SK-N-SH (cell line): ENCODE measurements around the gene ANXA1. TPM values are rescaled to one million over a fixed set of nuclear protein-coding genes. Genes with fewer than 3 reads are reported as not detected.
A peak's percentile ranks its signal among the peaks of the same experiment; 100 is the strongest.

Experiments used
- CTCF ChIA-PET: fragments of 300-600, 350-600 bp; formaldehyde crosslinking; extraction: SDS; loops from one replicate; lab custom pipeline; 2021; lab: Yijun Ruan, JAX
- POLR2A ChIA-PET: fragments of 350-600 bp; sonication (Branson Sonifier 250); formaldehyde crosslinking; extraction: SDS; loops from one replicate; lab custom pipeline; 2020; ENCODE audit warnings: antibody characterized with exemption, inconsistent platforms; lab: Yijun Ruan, JAX
- DNase-seq: peaks from one replicate; pipeline ENCODE4 v3.0.0; 2012
- H2AFZ ChIP-seq: fragments of 200-600 bp; sonication (generic); 2 replicates; pipeline ENCODE4 v1.8.1; 2016; ENCODE audit warnings: antibody characterized with exemption, mild to moderate bottlenecking, low read depth
- H3F3A ChIP-seq: fragments of 200-600 bp; sonication (generic); replicated peaks from 2 replicates; pipeline ENCODE3; 2016; ENCODE audit warnings: antibody characterized with exemption, mild to moderate bottlenecking; ENCODE audit not compliant: insufficient read depth
- H3K27ac ChIP-seq, 2 experiments: fragments of 200-500 bp in 1 of 2; fragments of 200-600 bp in 1 of 2; sonication (Bioruptor generic) in 1 of 2; sonication (generic), shearing (Covaris generic) in 1 of 2; 2 replicates each; pipeline versions ENCODE4 v1.5.1 to v1.6.1; 2014 to 2016; ENCODE audit warnings: low read depth in 2 of 2, inconsistent platforms in 1 of 2, low read length in 1 of 2, mild to moderate bottlenecking in 1 of 2, mixed read lengths in 1 of 2
- H3K27me3 ChIP-seq: fragments of 200-600 bp; sonication (generic), shearing (Covaris generic); 2 replicates; pipeline ENCODE4 v1.6.1; 2016; ENCODE audit warnings: mixed run types; ENCODE audit not compliant: insufficient read depth
- H3K36me3 ChIP-seq, 2 experiments: fragments of 200-500 bp in 1 of 2; fragments of 200-600 bp in 1 of 2; sonication (Bioruptor generic) in 1 of 2; sonication (generic) in 1 of 2; replicated peaks in 1 of 2; 2 replicates each; pipeline versions ENCODE3 to v1.5.1; 2014 to 2016; ENCODE audit warnings: low read length in 1 of 2, mild to moderate bottlenecking in 1 of 2; ENCODE audit not compliant: insufficient read depth in 2 of 2, control insufficient read depth in 1 of 2
- H3K4me1 ChIP-seq, 2 experiments: fragments of 200-500 bp in 1 of 2; fragments of 200-600 bp in 1 of 2; sonication (Bioruptor generic) in 1 of 2; sonication (generic), shearing (Covaris generic) in 1 of 2; 2 replicates each; pipeline versions ENCODE4 v1.5.1 to v1.6.1; 2014 to 2016; ENCODE audit warnings: low read depth in 1 of 2, low read length in 1 of 2, mixed run types in 1 of 2; ENCODE audit not compliant: insufficient read depth in 2 of 2, control insufficient read depth in 1 of 2
- H3K4me2 ChIP-seq: fragments of 200-600 bp; sonication (generic), shearing (Covaris generic); 2 replicates; pipeline ENCODE4 v1.6.1; 2017; ENCODE audit warnings: mixed run types
- H3K4me3 ChIP-seq, 2 experiments: fragments of 200-500 bp in 1 of 2; fragments of 200-600 bp in 1 of 2; sonication (Bioruptor generic) in 1 of 2; sonication (generic), shearing (Covaris generic) in 1 of 2; 2 replicates each; pipeline versions ENCODE4 v1.5.1 to v1.8.1; 2014 to 2016; ENCODE audit warnings: low read depth in 2 of 2, inconsistent platforms in 1 of 2, low read length in 1 of 2, mild to moderate bottlenecking in 1 of 2, mixed read lengths in 1 of 2, moderate library complexity in 1 of 2
- H3K79me2 ChIP-seq: fragments of 200-600 bp; sonication (generic); 2 replicates; pipeline ENCODE4 v1.8.1; 2017; ENCODE audit warnings: mild to moderate bottlenecking; ENCODE audit not compliant: insufficient read depth
- H3K9ac ChIP-seq: fragments of 200-600 bp; sonication (generic); 2 replicates; pipeline ENCODE4 v1.6.1; 2017; ENCODE audit warnings: mixed run types
- H3K9me2 ChIP-seq: fragments of 200-600 bp; sonication (generic); 2 replicates; pipeline ENCODE4 v1.6.1; 2017; ENCODE audit warnings: mixed run types
- H3K9me3 ChIP-seq: fragments of 200-600 bp; sonication (generic); 2 replicates; pipeline ENCODE4 v1.6.1; 2017; ENCODE audit warnings: mixed run types, mild to moderate bottlenecking, moderate library complexity
- H4K20me1 ChIP-seq: fragments of 200-600 bp; sonication (generic); 2 replicates; pipeline ENCODE4 v1.6.1; 2017; ENCODE audit warnings: mild to moderate bottlenecking, mixed run types; ENCODE audit not compliant: insufficient read depth
- CHD2 ChIP-seq: fragments of 150-350 bp; IDR thresholded peaks from 2 replicates; pipeline ENCODE4 v1.6.1; 2018; ENCODE audit warnings: low read length; ENCODE audit not compliant: partially characterized antibody
- ELF1 ChIP-seq: IDR thresholded peaks from 2 replicates; pipeline ENCODE4 v1.4.0; 2012
- EP300 ChIP-seq, 2 experiments: IDR thresholded peaks; 2 replicates each; pipeline versions ENCODE4 v1.4.0 to v1.6.1; 2012; ENCODE audit warnings: borderline replicate concordance in 1 of 2, low read depth in 1 of 2, low read length in 1 of 2
- EZH2phosphoT487 ChIP-seq: fragments of 200-600 bp; sonication (generic); IDR thresholded peaks from 2 replicates; pipeline ENCODE4 v1.6.1; 2017; ENCODE audit warnings: low read depth, mixed run types, mild to moderate bottlenecking, antibody characterized with exemption, moderate library complexity, borderline replicate concordance
- FOXJ3 ChIP-seq: sonication (generic); formaldehyde crosslinking; IDR thresholded peaks from 2 replicates; pipeline ENCODE4 v1.5.1; 2020; ENCODE audit warnings: mild to moderate bottlenecking, missing genetic modification reagents
- FOXM1 ChIP-seq: IDR thresholded peaks from 2 replicates; pipeline ENCODE4 v1.4.0; 2012; ENCODE audit warnings: low read depth, mild to moderate bottlenecking
- GATA2 ChIP-seq: sonication (generic); formaldehyde crosslinking; IDR thresholded peaks from 2 replicates; pipeline ENCODE4 v1.5.0; 2020; ENCODE audit warnings: mild to moderate bottlenecking, missing genetic modification reagents
- MAX ChIP-seq: IDR thresholded peaks from 2 replicates; pipeline ENCODE4 v1.4.0; 2012; ENCODE audit warnings: low read depth
- MEF2A ChIP-seq: IDR thresholded peaks from 2 replicates; pipeline ENCODE4 v1.4.0; 2012; ENCODE audit warnings: low read depth, borderline replicate concordance
- MXI1 ChIP-seq: IDR thresholded peaks from 2 replicates; pipeline ENCODE4 v1.6.1; 2012; ENCODE audit warnings: mild to moderate bottlenecking, low read depth, low read length, improper control_type of control experiment
- NFIC ChIP-seq: IDR thresholded peaks from 2 replicates; pipeline ENCODE4 v1.4.0; 2012; ENCODE audit warnings: borderline replicate concordance
- PBX3 ChIP-seq: IDR thresholded peaks from 2 replicates; pipeline ENCODE4; 2012
- RAD21 ChIP-seq: IDR thresholded peaks from 2 replicates; pipeline ENCODE4 v1.6.1; 2012; ENCODE audit warnings: mild to moderate bottlenecking, low read length
- RCOR1 ChIP-seq: fragments of 150-350 bp; IDR thresholded peaks from 2 replicates; pipeline ENCODE4 v1.6.1; 2017; ENCODE audit warnings: antibody characterized with exemption, low read length
- RFX5 ChIP-seq: IDR thresholded peaks from 2 replicates; pipeline ENCODE4 v1.6.1; 2012; ENCODE audit warnings: mild to moderate bottlenecking, improper control_type of control experiment, low read length
- SIN3A ChIP-seq: IDR thresholded peaks from 2 replicates; pipeline ENCODE4 v1.6.1; 2012; ENCODE audit warnings: low read depth, mild to moderate bottlenecking, low read length, moderate library complexity, borderline replicate concordance
- TAF1 ChIP-seq: IDR thresholded peaks from 2 replicates; pipeline ENCODE4 v1.6.1; 2012; ENCODE audit warnings: low read depth, mild to moderate bottlenecking, low read length, moderate library complexity, borderline replicate concordance
- TCF12 ChIP-seq: IDR thresholded peaks from 2 replicates; pipeline ENCODE4 v1.4.0; 2012
- USF1 ChIP-seq: IDR thresholded peaks from 2 replicates; pipeline ENCODE4 v1.4.0; 2012; ENCODE audit warnings: low read depth, borderline replicate concordance
- YY1 ChIP-seq: IDR thresholded peaks from 2 replicates; pipeline ENCODE4 v1.4.0; 2012; ENCODE audit warnings: low read depth, mild to moderate bottlenecking
- WGBS: methylation state at CpG from one replicate; pipeline ENCODE4 v1.1.6; 2017; ENCODE audit warnings: low lambda C conversion rate; 5-methylcytosine and 5-hydroxymethylcytosine counted together
- polyA plus RNA-seq, 3 experiments: library from polyadenylated mRNA; depleted of rRNA; stranded (reverse); fragments of >200 nt; gene quantifications; 2 replicates each; pipeline ENCODE4 v1.2.3, GENCODE V29; 2012
- TF ChIP-seq, protein P1 (sequence below): fragments of 200-600 bp; sonication (generic); IDR thresholded peaks from 2 replicates; pipeline ENCODE4 v1.6.1; 2017; ENCODE audit warnings: antibody characterized with exemption, mild to moderate bottlenecking, moderate library complexity

The ANXA1 gene
- polyA plus RNA-seq, 1 of the 3 experiments (the other 2 are of a cell fraction) = 443 TPM

GRCh38 chr9:73133022-73133651 lies 18.5 kb upstream of the ANXA1 start:
- DNase-seq = no peak

GRCh38 chr9:73133921-73134407 lies 17.7 kb upstream of the ANXA1 start:
- 0 out of 2 replicates have a peak overlapping the region, but pooled peaks have one; percentile 6 for H3K4me2 ChIP-seq
- ChIA-PET CTCF (interaction anchor here (1.4 kb wide), 1 partner anchor 111 kb away, joined by 4 read pairs; no protein-coding TSS in a partner anchor), POLR2A (no interaction called here)
- no peaks in the 10 kb centered on the region for H3K36me3 ChIP-seq
- H2AFZ ChIP-seq = peak overlapping the region; percentile 32; the same call in 1 of the 2 replicates
- H3K79me2 ChIP-seq = no peaks in the 10 kb centered on the region
- H3K27me3 ChIP-seq = no peaks in the 10 kb centered on the region
- no peaks in the 10 kb centered on the region for H3K9me2 ChIP-seq
- no peak for DNase-seq
- peaks cover 37% of the 10 kb centered on the region for H3F3A ChIP-seq
- no peaks in the 10 kb centered on the region for H3K9me3 ChIP-seq
- H3K4me1 ChIP-seq = peaks cover 0 to 33% of the 10 kb centered on the region in 2 experiments; a peak in 3 of 4 replicates
- no peaks in the 10 kb centered on the region for H4K20me1 ChIP-seq
- WGBS = 45% methylated on average over 2 of the region's 2 CpGs
- H3K9ac ChIP-seq = no peak overlapping the region
- H3K4me3 ChIP-seq = no peak overlapping the region
- peak overlapping the region in 1 of 2 experiments; percentile 94; a peak in 1 of 4 replicates for H3K27ac ChIP-seq
- TF ChIP-seq FOXM1 (no peak), EZH2phosphoT487 (no peak), RFX5 (no peak), ELF1 (no peak), TCF12 (no peak), MAX (no peak), CHD2 (no peak), GATA2 (CRISPR knock-in tag) (no peak), USF1 (no peak), TAF1 (no peak), RCOR1 (no peak), MEF2A (no peak), YY1 (no peak), SIN3A (no peak), MXI1 (no peak), PBX3 (no peak), NFIC (no peak)

More at GRCh38 chr9:73133022-73133651, 18.5 kb upstream of the ANXA1 start:
- TF ChIP-seq SIN3A (no peak), CHD2 (no peak), EP300 (IDR thresholded peaks at IDR 0.05; ENCODE audit: borderline replicate concordance in 1 of 2, low read depth in 1 of 2, low read length in 1 of 2) (no peak), FOXJ3 (CRISPR knock-in tag) (no peak), RAD21 (no peak), MEF2A (no peak), TAF1 (no peak), RCOR1 (no peak)
- TF ChIP-seq, protein P1, sequence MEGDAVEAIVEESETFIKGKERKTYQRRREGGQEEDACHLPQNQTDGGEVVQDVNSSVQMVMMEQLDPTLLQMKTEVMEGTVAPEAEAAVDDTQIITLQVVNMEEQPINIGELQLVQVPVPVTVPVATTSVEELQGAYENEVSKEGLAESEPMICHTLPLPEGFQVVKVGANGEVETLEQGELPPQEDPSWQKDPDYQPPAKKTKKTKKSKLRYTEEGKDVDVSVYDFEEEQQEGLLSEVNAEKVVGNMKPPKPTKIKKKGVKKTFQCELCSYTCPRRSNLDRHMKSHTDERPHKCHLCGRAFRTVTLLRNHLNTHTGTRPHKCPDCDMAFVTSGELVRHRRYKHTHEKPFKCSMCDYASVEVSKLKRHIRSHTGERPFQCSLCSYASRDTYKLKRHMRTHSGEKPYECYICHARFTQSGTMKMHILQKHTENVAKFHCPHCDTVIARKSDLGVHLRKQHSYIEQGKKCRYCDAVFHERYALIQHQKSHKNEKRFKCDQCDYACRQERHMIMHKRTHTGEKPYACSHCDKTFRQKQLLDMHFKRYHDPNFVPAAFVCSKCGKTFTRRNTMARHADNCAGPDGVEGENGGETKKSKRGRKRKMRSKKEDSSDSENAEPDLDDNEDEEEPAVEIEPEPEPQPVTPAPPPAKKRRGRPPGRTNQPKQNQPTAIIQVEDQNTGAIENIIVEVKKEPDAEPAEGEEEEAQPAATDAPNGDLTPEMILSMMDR = no peak
- Histone ChIP-seq H3K9me2 (no peaks in the 10 kb centered on the region), H3K27ac (peak overlapping the region; percentile 93 to 94), H3K79me2 (no peaks in the 10 kb centered on the region), H3K4me1 (peaks cover 0 to 32% of the 10 kb centered on the region in 2 experiments; a peak in 3 of 4 replicates), H3K4me3 (peak overlapping the region; percentile 50 to 54; a peak in 2 of 4 replicates), H3K36me3 (no peaks in the 10 kb centered on the region), H3K9me3 (no peaks in the 10 kb centered on the region), H3F3A (peaks cover 33% of the 10 kb centered on the region), H3K4me2 (peak overlapping the region; percentile 38; the same call in 1 of the 2 replicates), H3K27me3 (no peaks in the 10 kb centered on the region), H3K9ac (peak overlapping the region; percentile 73), H2AFZ (no peak overlapping the region), H4K20me1 (no peaks in the 10 kb centered on the region)
- POLR2A ChIA-PET = no interaction called here
- CTCF ChIA-PET = interaction anchor here (1.4 kb wide), 1 partner anchor 111 kb away, joined by 4 read pairs; no protein-coding TSS in a partner anchor
- 73% methylated on average over 3 of the region's 3 CpGs for WGBS
